SKM-1 treated with dmso at 0.1 percent for 144 hours (cell line): ENCODE data around the gene ZNF451.
"Not testable (repeated sequence)": the region's sequence is repeated elsewhere in the genome, so short reads cannot be mapped to it uniquely, and the experiment has no call there.

Source experiments
- DNase-seq: peaks from one replicate; lab custom pipeline; 2025; ENCODE audit not compliant: unreplicated experiment; lab: John Stamatoyannopoulos, UW

Gene ZNF451, protein sequence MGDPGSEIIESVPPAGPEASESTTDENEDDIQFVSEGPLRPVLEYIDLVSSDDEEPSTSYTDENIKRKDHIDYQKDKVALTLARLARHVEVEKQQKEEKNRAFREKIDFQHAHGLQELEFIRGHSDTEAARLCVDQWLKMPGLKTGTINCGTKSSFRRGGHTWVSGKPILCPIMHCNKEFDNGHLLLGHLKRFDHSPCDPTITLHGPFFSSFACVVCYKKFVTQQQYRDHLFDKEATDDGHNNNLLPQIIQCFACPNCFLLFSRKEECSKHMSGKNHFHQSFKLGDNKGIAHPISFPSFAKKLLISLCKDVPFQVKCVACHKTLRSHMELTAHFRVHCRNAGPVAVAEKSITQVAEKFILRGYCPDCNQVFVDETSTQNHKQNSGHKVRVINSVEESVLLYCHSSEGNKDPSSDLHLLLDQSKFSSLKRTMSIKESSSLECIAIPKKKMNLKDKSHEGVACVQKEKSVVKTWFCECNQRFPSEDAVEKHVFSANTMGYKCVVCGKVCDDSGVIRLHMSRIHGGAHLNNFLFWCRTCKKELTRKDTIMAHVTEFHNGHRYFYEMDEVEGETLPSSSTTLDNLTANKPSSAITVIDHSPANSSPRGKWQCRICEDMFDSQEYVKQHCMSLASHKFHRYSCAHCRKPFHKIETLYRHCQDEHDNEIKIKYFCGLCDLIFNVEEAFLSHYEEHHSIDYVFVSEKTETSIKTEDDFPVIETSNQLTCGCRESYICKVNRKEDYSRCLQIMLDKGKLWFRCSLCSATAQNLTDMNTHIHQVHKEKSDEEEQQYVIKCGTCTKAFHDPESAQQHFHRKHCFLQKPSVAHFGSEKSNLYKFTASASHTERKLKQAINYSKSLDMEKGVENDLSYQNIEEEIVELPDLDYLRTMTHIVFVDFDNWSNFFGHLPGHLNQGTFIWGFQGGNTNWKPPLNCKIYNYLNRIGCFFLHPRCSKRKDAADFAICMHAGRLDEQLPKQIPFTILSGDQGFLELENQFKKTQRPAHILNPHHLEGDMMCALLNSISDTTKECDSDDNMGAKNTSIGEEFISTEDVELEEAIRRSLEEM

DNA sequence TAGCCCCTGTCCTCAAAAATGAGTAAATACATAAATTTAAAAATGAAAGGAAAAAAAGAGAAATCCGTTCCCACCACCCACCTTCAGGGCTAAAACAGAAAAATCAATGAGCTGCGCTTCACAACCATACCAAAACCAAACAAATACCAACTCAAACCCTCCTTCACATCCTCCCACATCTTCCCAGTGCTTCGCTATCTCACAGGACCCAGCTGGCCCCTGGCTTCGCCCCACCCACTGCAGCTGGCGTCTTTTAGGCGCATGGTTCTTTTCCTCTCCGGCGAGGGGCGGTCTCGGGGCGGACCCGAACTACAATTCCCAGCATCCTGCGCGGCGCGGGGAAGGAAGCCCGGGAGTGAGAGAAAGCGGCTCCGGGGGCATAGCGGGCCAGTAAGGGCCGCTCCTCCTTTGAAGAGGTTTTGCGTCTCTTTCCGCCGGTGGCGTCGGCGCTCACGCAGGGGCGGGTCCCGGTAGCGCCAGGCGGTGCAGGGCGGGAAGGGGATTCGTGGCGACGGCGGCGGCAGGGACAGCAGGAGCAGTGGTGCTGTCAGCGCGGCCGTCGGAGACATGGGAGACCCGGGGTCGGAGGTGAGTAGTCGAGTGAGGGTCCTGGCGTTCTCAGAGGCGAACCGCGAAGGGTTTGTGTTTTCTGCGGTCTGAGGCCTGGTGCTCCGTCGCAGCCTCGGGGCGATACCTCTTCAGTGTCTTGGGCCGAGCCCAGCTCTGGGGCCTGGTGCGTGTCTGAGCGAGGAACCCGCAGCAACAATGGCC, at the start of gene ZNF451:
Gene ZNF451 (plus strand): TSS at position 502 of the 771 bp plus-strand sequence. CDS start 66 bp downstream, at position 568.
- peak; percentile 96 for DNase-seq

DNA sequence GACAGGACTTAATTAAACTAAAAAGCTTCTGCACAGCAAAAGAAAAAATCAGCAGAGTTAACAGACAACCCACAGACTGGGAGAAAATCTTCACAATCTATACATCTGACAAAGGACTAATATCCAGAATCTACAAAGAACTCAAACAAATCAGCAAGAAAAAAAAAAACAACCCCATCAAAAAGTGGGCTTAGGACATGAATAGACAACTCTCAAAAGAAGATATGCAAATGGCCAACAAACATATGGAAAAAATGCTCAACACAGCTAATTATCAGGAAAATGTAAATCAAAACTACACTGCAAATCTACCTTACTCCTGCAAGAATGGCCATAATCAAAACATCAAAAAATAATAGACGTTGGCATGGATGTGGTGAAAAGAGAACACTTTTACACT, 45.9 kb upstream of the ZNF451 start:
- DNase-seq = not testable (repeated sequence)

DNA sequence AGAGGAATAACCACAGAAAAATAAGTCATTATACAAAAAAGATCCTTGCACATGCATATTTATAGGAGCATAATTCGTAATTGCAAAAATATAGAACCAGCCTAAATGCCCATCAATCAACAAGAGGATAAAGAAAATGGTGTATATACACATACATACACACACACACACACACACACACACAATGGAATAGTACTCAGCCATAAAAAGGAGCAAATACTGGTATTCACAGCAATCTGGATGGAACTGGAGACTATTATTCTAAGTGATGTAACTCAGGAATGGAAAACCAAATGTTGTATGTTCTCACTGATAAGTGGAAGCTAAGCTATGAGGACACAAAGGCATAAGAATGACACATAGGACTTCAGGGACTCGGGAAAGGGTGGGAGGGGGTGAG, 45.4 kb upstream of the ZNF451 start:
- no peak for DNase-seq

DNA sequence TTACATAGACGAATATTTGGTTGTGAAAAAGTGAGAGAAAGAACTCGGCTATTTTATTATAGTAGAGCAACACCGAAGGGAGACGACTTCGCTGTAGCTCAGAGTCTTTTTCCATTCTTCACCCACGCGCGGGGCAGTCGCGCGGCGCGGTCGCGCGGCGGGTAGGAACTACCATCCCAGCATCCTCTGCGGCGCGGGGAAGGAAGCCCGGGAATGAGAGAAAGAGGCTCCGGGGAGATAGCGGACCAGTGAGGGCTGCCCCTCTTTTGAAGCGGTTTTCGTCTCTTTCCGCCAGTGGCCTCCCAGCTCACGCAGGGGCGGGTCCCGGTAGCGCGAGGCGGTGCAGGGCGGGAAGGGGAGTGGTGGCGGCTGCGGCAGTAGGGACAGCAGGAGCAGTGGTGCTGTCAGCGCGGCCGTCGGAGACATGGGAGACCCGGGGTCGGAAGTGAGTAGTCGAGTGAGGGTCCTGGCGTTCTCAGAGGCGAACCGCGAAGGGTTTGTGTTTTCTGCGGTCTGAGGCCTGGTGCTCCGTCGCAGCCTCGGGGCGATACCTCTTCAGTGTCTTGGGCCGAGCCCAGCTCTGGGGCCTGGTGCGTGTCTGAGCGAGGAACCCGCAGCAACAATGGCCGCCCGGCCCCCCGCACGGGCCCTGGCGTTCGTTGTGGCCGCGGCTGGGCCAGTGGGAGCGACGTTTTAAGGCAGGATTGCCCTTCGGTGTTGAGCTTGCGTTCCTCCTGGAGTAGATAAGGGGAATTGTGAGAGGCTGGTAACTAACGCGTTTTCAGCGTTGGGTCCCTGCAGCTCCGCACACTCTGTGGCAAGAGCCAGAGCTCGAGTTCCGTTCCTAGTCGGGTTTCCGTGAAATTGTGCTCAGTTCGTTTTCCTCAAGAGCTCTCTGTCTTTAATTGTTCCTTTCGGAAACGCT, 43.4 kb upstream of the ZNF451 start, which contains the start of gene KIAA1586:
Gene KIAA1586 (plus strand): TSS at position 362 of the 925 bp plus-strand sequence. CDS start 63 bp downstream, at position 425.
- peak; percentile 91 for DNase-seq

DNA sequence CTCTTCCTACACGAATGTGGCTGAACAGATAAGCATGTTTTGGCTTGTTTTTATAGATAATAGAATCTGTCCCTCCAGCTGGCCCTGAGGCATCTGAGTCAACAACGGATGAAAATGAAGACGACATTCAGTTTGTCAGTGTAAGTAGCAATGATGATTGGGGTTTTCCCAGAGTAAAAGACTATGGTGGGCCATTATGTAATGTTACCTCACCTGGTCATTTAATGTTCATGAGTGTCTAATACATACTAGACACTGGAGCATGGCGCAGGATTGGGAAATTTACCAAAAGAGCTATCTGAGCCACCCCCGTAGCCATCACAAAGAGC, 42.8 kb upstream of the ZNF451 start:
- not testable (repeated sequence) for DNase-seq

DNA sequence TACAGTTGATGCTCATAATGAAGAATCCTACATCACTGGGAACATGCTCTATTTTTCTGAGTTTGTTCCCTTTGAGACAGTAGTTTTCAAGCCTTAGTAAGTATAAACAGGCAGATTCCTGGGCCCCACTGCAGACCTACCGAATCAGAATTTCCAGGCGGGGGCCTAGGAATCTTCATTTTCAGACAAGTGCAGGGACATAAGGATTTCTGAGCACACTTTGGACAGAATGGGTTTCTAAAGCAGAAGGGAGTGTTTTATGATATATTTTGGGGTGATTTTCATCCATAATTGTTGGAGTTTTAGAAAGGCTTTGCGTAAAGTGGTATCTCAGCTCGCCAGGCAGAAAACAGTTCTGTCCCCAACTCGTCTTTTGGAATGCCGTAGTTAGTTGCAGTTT, 42.1 kb upstream of the ZNF451 start:
- not testable (repeated sequence) for DNase-seq

DNA sequence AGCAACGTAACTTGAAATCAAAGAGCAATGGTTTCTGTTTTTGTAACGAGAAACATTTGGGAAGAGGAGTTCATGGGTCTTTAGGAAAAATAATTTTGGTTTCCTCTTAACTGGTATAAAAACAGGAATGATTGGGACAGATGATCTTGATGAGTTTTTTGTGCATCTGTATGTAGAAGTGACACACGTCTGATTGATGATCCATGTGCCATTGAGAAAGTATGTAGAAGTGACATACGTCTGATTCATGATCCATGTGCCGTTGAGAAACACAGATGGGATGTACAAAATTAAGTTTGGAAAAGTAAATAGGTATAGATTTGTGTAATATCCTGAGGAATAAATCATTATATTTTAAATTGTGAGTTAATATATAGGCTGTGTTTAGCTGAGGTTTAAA, 41.4 kb upstream of the ZNF451 start:
- DNase-seq = no peak

DNA sequence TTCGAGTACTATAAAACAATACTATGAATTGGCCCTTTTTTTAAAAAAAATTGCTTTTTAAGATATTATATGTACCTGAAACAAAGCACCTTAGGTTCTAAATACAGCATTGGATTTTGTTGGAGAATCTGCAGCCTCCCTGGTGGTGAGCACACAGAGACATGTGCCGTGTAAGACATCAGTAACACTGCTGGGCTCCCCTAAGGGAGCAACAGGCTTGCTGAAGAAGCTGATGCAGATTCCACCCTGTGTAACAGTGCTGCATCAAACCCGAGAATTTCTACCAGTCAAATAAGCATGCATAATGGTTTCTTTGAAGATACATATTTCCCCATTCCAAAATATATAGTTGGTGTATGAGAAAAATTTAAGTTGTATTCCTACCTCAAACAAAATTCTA, 26.1 kb upstream of the ZNF451 start:
- DNase-seq = no peak

DNA sequence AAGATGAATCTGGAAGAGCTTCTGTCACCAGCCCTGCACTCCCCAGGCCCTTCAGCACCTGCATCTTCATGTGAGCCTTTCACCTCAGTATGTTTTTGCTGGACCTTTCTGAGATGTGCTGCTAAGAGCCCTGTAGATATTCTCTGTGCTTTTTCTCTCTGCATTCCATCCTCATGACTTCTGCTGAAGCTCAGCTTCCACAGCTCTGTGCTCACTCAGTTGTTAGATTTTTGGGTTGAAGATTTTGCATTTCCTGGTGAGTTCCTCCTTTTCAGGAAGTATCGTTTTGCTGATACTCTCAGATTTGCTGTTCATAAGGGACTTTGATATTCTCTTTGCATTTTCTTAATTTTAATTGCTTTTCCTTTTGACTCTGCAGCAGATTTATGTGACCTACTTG, 25.2 kb upstream of the ZNF451 start:
- no peak for DNase-seq

DNA sequence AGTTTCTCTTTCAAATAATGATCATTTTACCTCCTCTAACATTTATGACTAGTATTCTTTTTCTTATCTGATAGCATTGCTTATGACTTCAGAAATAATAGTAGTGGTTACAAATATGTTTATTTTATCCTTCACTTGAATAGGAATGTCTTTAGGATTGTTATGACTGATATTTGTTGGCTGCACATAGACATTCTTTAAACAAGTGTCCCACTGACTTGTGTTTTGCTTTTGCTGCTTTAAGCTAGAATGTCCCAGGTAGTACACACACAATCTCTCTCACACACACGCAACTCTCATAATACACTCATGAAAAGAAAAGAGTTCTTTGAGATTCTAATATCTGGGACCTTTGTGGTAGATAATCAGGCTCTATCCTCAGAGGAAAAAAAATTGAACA, 21.9 kb upstream of the ZNF451 start:
- DNase-seq = no peak

DNA sequence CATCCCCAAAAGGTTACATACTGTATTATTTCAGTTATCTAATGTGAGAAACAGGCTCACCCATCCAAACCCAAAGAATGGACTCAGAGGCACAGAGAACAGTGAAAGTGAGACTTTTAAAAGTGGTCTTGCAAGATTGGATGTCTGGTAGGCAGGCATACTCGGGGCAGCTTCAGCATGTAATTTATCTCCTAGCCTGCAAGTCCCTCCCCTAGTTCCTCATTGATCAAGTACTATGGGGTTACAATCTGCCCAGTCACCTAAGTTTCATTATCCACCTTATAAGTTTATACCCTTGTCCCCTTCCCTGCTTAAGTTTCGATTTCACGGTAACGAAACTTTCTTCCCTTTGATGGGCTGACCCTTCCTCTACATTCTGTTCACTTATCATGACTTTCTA, 20.8 kb upstream of the ZNF451 start:
- no peak for DNase-seq

DNA sequence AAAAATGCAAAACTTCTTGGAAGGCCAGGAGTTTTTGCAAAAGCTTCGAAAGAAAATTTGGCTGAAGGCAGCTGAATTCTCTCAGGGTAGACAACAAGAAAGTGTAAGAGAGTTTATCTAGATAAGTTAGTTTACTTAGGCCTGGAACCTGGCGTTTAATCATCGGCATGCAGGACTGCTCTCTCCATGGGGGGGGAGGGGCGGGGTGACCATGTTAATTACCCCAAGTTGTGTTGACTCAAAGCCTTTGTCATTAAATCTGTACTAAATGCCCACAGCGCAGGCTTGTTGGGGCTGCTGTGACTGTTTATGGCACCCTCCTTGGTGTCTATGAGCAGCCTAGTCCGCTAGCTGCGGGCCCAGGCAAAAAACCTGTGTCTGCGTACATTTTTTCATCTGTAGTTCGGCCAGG, 20.1 kb upstream of the ZNF451 start:
- DNase-seq = no peak

DNA sequence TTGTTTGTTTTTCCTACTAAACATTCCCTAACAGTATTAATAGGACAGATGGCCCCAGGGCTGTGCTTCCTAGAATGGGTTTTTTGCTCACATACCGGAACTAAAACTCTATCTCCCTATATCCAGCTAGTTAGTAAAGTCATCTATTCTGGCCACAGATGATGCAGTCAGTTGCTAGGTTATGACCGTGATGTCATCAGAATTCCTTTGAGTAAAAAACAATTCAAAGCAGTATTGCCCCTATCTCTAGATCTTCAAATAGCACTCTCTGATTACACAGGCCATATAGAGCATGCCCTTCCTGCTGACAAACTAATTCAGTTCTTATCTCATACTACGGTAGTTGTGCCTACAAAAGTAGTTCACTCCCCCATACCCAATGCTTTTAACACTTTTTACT, 17.9 kb upstream of the ZNF451 start:
- no peak for DNase-seq

DNA sequence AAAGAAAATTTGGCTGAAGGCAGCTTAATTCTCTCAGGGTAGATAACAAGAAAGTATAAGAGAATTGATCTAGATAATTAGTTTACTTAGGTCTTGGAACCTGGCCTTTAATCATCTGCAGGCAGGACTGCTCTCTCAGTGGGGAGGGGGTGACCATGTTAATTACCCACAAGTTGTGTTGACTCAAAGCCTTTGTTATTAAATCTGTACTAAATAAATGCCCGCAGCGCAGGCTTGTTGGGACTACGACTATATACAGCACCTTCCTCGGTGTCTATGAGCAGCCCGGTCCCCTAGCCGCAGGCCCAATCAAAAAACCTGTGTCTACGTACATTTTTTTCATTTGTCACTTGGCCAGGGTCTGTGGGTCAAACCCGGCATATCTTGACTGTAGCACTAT, 15.6 kb upstream of the ZNF451 start:
- DNase-seq = no peak

DNA sequence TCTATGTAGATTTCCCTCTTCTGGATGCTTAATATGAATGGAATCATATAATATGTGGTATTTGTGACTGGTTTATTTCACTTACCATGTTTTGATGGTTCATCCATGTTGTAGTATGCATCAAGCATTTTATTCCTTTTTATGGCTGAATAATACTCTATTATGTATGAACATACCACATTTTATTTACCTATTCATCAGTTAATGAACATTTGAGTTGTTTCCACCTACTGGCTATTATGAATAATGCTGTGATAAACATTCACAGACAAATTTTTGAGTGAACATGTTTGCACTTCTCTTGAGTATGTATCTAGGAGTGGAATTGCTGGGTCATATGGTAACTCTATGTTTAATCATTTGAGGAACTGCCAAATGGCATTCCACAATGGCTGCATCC, 14.9 kb upstream of the ZNF451 start:
- no peak for DNase-seq

DNA sequence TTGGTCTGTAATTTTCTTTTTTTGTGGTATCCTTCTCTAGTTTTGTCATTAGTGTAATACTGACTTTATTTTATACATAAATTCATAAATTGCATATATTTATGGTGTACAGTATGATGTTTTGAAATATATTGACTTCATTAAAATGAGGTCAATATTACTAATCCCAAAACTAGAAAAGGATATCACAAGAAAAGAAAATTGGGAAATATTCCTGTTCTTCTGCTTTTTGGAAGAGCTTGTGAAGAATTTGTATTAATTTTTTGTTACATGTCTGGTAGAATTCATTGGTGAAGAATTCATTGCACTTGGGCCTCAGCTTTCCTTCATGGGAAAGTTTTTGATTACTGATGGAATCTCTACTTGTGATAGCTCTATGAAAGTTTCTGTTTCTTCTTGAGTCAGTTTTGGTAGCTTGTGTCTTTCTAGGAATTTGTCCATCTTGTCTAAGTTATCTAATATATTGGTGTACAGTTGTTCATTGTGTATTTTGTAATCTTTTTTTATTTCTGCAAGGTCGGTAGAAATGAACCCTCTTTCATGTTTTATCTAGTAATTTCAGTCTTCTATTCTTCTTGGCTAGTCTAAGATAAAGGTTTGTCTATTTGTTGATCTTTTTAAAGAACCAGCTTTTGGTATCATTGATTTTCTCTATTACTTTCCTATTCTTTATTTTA, 11.3 kb upstream of the ZNF451 start:
- DNase-seq = no peak

DNA sequence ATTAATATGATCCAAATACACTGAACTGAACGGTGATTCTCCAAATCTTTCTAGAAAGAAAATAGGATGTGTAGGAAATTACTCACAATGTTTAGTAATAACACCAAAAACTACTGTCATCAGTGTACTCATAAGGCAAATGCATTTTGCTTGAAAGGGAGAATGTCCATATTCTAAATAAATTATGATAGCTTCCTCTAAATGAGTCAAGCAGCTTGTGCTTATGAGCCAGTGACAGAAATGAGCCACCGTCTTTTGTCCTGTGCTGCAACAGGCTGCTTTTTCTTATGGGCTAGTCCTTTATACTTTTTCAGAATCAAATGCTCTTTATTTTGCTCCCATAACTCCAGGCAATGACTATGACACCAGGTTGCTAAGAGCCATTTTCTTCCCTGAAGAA, 4.5 kb upstream of the ZNF451 start:
- no peak for DNase-seq

DNA sequence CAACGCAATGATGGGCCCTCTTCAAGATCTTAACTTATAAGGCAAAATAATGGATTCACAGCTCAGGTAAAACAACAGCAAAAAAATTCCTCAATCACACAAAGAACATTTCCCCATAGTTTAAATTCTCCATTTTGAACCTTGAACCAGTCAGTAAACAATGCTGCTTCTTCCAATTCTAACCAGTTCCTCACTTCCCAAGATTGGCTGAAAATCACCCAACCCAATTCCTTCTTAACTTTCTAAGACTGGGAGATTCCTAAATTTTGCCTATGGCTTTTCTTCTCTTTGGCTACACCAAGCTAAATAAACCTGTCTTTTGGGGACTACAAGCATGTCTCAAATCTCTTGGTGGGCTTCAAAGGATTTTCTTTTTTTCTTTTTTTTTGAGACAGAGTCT, 3.1 kb upstream of the ZNF451 start:
- no peak for DNase-seq

DNA sequence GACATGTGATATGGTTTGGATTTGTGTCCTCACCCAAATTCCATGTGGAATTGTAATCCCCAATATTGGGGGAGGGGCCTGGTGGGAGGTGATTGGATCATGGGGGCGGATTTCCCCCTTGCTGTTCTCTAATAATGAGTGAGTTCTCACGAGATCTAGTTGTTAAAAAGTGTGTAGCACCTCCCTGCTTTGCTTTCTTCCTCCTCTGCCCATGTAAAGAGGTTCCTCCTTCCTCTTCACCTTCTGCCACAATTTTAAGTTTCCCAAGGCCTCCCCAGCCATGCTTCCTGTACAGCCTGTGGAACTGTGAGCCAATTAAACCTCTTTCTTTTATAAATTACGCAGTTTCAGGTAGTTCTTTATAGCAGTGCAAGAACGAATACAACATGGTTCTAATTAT, 2.1 kb upstream of the ZNF451 start:
- DNase-seq = peak; percentile 74
